ENCODE data around the gene MVB12B. TPM values are rescaled to one million over a fixed set of nuclear protein-coding genes. Genes with fewer than 3 reads are reported as not detected.

Gene MVB12B
- total and polyA plus RNA-seq, 2 of the 13 experiments (the other 11 are each of a cell fraction or from before 2014, with no cell fraction given): 12.1 to 30.1 TPM

DNA sequence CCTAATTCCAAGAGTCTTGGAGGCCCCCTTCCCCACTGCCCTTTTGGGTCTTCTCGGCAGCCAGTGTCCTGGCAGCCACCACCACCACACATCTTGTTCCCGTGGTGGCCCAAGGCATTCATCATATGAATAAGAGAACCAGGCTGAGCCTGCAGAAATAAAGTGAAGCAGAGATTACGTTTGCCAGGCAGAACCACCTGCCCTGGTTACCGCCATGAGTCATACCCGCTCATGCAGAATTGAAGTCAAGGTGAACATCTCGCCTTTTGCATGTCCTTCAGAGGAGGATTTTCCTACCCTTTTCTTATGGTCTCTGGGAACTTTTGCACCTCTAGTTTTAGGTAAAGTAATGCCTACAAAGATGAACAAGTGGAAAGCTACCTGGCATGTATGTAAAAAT, 167.6 kb downstream of the MVB12B start:
- 91% methylated on average over 6 of the region's 6 CpGs for WGBS (ENCODE audit: low lambda C conversion rate)
- no peak for ATAC-seq
- in situ Hi-C loops (cut with HindIII; ENCODE audit: extremely low pct_ligation_motif_present, low pct_unique_long_range_greater_than_20kb): loop anchor here (5.0 kb wide), 1 partner anchor 192 kb away; no protein-coding TSS in a partner anchor
- CTCF ChIA-PET (ENCODE audit: low intra/inter-chr PET ratio, low total read pairs): no interaction called here
- BruUV-seq (replicated peaks): no TSS peak
- no peaks in the 10 kb centered on the region for H4K20me1 ChIP-seq (ENCODE audit: insufficient read depth, low read length)
- DNase-seq (ENCODE audit: low spot score): no peak
- TF ChIP-seq, protein P1, sequence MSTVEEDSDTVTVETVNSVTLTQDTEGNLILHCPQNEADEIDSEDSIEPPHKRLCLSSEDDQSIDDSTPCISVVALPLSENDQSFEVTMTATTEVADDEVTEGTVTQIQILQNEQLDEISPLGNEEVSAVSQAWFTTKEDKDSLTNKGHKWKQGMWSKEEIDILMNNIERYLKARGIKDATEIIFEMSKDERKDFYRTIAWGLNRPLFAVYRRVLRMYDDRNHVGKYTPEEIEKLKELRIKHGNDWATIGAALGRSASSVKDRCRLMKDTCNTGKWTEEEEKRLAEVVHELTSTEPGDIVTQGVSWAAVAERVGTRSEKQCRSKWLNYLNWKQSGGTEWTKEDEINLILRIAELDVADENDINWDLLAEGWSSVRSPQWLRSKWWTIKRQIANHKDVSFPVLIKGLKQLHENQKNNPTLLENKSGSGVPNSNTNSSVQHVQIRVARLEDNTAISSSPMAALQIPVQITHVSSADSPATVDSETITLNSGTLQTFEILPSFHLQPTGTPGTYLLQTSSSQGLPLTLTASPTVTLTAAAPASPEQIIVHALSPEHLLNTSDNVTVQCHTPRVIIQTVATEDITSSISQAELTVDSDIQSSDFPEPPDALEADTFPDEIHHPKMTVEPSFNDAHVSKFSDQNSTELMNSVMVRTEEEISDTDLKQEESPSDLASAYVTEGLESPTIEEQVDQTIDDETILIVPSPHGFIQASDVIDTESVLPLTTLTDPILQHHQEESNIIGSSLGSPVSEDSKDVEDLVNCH (CRISPR knock-in tag; IDR thresholded peaks at IDR 0.05): no peak
- TF ChIP-seq RORA (CRISPR knock-in tag; IDR thresholded peaks at IDR 0.05) (no peak), ARNT2 (CRISPR knock-in tag; IDR thresholded peaks at IDR 0.05; ENCODE audit: low read depth) (no peak), SRSF9 (IDR thresholded peaks at IDR 0.05; ENCODE audit: borderline replicate concordance, insufficient read depth, low read depth, low read length, poor library complexity, severe bottlenecking) (no peak), THAP11 (CRISPR knock-in tag; IDR thresholded peaks at IDR 0.05) (no peak), ATF2 (CRISPR knock-in tag; IDR thresholded peaks at IDR 0.05) (no peak)
- TF ChIP-seq, protein P2, sequence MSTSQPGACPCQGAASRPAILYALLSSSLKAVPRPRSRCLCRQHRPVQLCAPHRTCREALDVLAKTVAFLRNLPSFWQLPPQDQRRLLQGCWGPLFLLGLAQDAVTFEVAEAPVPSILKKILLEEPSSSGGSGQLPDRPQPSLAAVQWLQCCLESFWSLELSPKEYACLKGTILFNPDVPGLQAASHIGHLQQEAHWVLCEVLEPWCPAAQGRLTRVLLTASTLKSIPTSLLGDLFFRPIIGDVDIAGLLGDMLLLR (CRISPR knock-in tag; IDR thresholded peaks at IDR 0.05): no peak
- TF ChIP-seq, protein P3, sequence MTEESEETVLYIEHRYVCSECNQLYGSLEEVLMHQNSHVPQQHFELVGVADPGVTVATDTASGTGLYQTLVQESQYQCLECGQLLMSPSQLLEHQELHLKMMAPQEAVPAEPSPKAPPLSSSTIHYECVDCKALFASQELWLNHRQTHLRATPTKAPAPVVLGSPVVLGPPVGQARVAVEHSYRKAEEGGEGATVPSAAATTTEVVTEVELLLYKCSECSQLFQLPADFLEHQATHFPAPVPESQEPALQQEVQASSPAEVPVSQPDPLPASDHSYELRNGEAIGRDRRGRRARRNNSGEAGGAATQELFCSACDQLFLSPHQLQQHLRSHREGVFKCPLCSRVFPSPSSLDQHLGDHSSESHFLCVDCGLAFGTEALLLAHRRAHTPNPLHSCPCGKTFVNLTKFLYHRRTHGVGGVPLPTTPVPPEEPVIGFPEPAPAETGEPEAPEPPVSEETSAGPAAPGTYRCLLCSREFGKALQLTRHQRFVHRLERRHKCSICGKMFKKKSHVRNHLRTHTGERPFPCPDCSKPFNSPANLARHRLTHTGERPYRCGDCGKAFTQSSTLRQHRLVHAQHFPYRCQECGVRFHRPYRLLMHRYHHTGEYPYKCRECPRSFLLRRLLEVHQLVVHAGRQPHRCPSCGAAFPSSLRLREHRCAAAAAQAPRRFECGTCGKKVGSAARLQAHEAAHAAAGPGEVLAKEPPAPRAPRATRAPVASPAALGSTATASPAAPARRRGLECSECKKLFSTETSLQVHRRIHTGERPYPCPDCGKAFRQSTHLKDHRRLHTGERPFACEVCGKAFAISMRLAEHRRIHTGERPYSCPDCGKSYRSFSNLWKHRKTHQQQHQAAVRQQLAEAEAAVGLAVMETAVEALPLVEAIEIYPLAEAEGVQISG (CRISPR knock-in tag; IDR thresholded peaks at IDR 0.05): no peak
- TF ChIP-seq, protein P4, sequence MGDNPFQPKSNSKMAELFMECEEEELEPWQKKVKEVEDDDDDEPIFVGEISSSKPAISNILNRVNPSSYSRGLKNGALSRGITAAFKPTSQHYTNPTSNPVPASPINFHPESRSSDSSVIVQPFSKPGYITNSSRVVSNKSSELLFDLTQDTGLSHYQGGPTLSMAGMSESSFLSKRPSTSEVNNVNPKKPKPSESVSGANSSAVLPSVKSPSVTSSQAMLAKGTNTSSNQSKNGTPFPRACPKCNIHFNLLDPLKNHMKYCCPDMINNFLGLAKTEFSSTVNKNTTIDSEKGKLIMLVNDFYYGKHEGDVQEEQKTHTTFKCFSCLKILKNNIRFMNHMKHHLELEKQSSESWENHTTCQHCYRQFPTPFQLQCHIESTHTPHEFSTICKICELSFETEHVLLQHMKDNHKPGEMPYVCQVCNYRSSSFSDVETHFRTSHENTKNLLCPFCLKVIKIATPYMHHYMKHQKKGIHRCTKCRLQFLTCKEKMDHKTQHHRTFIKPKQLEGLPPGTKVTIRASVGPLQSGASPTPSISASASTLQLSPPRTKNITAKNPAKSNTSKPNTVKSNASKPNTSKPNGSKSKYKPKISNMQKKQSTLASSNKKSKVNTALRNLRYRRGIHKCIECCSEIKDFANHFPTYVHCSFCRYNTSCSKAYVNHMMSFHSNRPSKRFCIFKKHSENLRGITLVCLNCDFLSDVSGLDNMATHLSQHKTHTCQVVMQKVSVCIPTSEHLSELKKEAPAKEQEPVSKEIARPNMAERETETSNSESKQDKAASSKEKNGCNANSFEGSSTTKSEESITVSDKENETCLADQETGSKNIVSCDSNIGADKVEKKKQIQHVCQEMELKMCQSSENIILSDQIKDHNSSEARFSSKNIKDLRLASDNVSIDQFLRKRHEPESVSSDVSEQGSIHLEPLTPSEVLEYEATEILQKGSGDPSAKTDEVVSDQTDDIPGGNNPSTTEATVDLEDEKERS (CRISPR knock-in tag; IDR thresholded peaks at IDR 0.05): no peak
- POLR2A ChIA-PET: no interaction called here
- H3K27ac ChIP-seq (ENCODE audit: extremely low read length, insufficient read depth, low read length): no peak overlapping the region
- no peak for FAIRE-seq
- no peak overlapping the region for H3K4me3 ChIP-seq (replicated peaks in 1 of 3; ENCODE audit: insufficient read depth in 1 of 3, low read depth in 2 of 3, low read length in 3 of 3)
- no peak overlapping the region for H2AFZ ChIP-seq (ENCODE audit: low read length)
- peaks cover 1 to 15% of the 10 kb centered on the region in 2 experiments; a peak in 4 of 5 replicates for H3K36me3 ChIP-seq (replicated peaks in 1 of 2; ENCODE audit: control insufficient read depth in 1 of 2, insufficient read depth in 2 of 2, low read length in 2 of 2)
- H3K9ac ChIP-seq (ENCODE audit: insufficient read depth, low read depth, low read length): no peak overlapping the region
- no peaks in the 10 kb centered on the region for H3K79me2 ChIP-seq (ENCODE audit: insufficient read depth, low read length)
- H3K4me2 ChIP-seq (ENCODE audit: low read depth, low read length): no peak overlapping the region
- intact Hi-C loops (cut with micrococcal nuclease; ENCODE audit: unreplicated experiment): no loop called here
- H3K4me1 ChIP-seq (ENCODE audit: insufficient read depth, low read length): peaks cover 14% of the 10 kb centered on the region
- no peaks in the 10 kb centered on the region for H3K9me3 ChIP-seq (ENCODE audit: low read length)
- H3K27me3 ChIP-seq (ENCODE audit: control insufficient read depth in 1 of 2, insufficient read depth in 2 of 2, low read length in 2 of 2): no peaks in the 10 kb centered on the region
